HG02973 (cell line): ENCODE measurements around the gene SLC44A5.
A peak's percentile ranks its signal among the peaks of the same experiment; 100 is the strongest.
"Not testable (repeated sequence)": the region's sequence is repeated elsewhere in the genome, so short reads cannot be mapped to it uniquely, and the experiment has no call there.

ENCODE experiments used
- ATAC-seq: cut with Tn5 transposase; IDR thresholded peaks from one replicate; pipeline ENCODE4 v1.9.1; 2021; ENCODE audit warnings: moderate library complexity; ENCODE audit not compliant: unreplicated experiment

The SLC44A5 gene

DNA sequence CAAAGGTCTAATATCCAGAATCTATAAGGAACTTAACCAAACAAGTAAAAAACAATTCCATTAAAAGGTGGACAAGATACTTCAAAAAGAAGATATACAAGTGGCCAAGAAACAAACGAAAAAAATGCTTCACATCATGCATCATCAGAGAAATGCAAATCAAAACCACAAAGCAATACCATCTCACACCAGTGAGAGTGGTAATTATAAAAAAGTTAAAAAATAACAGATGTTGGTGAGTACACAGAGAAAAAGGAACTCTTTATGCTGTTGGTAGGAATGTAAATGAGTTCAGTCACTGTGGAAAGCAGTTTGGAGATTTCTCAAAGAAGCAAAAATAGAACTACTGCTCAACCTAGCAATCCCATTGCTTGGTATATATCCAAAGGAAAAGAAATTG lies 218.6 kb downstream of the SLC44A5 start:
- peak; percentile 89 for ATAC-seq

DNA sequence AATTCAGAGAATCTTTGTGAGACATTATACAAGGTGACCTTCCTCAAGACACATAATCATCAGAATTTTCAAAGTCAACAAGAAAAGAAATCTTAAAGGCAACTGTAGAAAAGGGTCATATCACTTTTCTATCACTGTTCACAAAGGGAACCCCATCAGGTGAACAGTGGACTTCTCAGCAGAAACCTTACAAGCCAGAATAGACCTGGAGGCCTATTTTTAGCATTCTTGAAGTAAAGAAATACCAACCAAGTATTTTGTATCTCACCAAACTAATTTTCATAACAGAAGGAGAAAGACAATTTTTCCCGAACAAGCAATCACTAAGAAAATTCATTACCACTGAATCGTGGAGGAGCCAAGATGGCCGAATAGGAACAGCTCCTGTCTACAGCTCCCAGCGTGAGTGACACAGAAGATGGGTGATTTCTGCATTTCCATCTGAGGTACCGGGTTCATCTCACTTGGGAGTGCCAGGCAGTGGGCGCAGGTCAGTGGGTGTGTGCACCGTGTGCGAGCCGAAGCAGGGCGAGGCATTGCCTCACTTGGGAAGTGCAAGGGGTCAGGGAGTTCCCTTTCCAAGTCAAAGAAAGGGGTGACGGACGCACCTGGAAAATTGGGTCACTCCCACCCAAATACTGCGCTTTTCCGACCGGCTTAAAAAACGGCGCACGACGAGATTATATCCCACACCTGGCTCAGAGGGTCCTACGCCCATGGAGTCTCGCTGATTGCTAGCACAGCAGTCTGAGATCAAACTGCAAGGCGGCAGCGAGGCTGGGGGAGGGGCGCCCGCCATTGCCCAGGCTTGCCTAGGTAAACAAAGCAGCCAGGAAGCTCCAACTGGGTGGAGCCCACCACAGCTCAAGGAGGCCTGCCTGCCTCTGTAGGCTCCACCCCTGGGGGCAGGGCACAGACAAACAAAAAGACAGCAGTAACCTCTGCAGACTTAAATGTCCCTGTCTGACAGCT lies 235.2 kb downstream of the SLC44A5 start:
- not testable (repeated sequence) for ATAC-seq

DNA sequence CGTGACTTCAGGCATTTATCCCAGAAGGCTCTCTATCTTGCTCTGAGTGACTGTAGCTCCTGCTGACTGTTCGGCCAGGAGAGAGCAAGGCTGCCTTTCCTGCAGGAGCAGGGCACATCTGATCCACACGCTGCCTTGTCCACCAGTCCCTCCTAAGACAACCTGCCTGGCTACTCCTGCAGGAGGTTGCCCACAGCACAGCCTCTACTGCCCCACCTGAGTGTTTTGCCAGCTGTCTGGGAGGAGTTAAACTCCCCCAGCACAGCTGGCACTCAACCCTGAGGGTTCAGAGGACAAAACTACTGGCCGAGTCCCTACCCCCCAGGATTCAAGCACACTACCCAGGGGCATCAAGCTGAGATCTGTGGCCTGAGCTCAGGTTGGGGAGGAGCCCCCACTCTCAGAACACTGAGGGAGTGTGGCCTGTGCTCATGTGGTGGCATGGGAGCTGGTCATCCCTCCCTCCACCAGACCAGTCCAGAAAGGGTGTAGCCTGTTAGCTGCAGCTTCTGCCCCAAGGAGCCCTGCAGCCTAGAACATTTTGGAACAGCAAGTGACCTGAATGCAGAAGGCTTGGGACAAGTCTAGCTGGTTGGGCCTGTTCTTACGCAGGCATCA lies 237.3 kb downstream of the SLC44A5 start:
- ATAC-seq, result no peak

DNA sequence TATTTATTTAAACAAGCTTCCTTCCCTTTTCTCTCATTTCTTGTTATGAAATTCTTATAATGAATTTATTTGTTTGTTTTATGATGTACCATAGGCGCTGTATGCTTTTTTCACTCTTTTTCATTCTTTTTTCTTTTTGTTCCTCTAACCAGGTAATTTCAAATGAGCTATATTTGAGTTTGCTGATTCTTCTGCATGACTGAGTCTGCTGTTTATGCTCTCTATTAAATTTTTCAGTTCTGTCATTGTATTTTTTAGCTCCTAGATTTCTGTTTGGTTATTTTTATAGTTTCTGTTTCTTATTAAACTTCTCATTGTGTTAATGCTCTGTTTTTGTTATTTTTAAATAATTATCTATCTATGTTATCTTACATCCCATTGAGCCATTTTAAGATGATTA lies 244.3 kb downstream of the SLC44A5 start:
- no peak for ATAC-seq

DNA sequence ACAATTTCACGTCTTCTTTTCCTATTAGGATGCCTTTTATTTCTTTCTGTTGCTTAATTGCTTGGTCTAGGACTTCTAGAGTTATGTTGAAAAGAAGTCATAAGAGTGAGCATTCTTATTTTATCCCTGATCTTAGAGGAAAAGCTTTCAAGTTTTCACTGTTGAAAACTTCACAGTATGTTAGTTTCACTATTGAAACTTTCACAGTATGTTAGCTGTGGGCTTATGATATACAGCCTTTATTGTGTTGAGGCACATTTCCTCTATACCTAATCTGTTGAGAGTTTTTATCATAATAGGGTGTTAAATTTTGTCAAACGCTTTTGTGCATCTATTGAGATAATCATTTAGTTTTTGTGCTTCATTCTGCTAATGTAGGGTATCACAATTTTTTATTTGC lies 249.7 kb downstream of the SLC44A5 start:
- no peak for ATAC-seq

DNA sequence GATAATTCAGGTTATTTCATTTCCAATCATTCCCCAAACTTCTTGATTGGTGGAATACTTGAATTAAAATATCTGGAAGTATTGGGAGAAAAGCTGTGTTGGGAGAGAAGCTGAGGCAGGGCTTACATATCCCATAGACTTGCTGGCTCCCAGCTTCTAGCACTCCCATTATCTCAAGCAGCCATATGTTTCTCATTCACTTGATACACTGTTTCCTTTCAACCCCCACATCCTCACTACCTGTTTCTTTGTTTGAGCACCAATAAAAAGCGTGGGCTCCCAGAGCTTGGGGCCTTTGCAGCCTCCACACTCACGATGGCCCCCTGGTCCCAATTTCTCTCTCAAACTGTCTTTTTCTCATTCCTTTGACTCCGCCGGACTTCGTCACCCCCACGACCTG lies 256.6 kb downstream of the SLC44A5 start:
- ATAC-seq, result not testable (repeated sequence)

DNA sequence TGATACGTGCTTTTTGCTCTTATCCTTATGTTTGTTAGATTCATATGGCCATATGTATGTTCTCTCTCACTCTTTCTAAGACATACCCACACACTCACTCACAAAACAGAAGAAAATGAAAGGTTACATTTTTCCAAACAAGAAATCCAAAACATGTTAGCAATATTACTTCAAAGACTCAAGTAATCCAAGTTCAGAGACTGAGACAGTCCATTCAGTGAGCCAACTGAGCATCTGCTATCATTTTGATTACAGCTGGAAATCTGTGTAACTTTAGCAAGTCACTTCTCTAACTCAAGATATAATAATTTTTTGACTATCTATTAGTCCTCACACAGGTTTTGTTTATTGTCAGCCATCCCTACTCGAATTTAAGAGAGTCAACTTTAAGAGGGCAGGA lies 257.9 kb downstream of the SLC44A5 start:
- ATAC-seq, result no peak

DNA sequence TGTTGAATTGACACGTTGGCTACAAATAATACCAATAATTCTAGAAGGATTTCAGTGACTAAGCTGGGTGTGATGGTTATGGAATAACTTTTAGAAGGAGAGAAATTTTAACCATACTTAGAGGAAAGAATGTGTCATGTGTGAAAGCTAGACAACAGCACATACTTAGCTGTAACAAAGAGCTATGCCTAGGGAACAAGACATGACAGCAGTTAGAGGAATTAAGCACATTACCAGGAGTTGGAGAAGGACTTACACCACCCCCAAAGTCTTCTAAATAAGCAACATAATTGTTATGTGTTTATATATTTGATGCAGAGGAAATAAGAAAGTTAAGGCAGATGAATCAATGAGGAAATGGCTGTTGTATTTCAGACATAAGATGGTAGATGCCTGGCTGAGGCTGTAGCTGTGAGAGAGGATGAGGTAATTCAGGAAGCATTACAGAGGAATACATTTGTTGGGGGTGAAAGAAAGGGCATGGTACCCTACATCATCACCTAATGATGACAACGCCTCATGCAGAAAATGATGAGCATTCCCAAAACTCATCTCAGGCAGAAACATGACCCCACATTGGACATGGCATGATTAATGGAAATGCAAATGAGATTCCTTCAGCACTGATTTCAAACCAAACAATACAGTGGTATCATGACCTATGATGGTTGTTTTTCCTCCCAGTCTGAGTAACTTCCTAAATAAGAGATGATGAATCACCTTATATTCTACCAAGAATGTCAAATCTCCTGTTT lies 265.2 kb downstream of the SLC44A5 start:
- no peak for ATAC-seq

DNA sequence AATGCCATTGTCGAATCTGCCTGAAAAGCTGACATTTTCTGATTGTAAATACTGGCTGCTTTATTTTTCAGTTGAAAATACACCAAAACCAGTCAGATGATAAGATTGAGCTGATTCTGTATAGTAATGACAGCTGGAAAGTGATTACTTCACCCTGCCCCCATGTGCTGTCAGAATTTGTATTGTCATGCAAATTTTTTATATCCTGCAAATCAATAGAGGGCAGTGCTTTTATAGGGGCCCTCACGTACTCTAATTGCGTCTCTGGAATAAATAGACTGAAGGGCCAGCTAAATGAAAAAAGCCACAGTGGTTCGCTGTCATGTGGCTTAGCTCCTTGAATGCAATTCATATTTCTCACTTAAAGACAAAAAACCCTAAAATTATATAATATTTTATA lies 268.1 kb downstream of the SLC44A5 start:
- ATAC-seq, result no peak

DNA sequence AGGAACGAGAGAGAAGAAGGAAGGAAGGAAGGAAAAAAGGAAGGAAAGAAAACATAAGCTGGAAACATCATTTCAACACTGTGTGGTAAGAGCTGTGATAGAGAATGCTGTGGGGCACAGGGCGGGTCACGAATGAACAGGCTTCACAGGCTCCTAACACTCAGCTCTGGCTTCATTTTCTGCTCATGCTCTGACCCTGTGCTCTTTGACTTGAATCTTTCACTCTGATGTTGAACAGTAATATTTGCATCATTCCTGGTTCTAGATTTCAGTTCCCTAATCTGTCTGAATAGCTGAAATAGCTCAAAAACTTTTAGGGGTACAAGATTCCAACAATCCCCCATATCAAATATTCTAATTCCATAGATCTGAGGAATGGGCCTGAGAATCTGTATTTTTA lies 269.4 kb downstream of the SLC44A5 start:
- peak; percentile 43 for ATAC-seq

DNA sequence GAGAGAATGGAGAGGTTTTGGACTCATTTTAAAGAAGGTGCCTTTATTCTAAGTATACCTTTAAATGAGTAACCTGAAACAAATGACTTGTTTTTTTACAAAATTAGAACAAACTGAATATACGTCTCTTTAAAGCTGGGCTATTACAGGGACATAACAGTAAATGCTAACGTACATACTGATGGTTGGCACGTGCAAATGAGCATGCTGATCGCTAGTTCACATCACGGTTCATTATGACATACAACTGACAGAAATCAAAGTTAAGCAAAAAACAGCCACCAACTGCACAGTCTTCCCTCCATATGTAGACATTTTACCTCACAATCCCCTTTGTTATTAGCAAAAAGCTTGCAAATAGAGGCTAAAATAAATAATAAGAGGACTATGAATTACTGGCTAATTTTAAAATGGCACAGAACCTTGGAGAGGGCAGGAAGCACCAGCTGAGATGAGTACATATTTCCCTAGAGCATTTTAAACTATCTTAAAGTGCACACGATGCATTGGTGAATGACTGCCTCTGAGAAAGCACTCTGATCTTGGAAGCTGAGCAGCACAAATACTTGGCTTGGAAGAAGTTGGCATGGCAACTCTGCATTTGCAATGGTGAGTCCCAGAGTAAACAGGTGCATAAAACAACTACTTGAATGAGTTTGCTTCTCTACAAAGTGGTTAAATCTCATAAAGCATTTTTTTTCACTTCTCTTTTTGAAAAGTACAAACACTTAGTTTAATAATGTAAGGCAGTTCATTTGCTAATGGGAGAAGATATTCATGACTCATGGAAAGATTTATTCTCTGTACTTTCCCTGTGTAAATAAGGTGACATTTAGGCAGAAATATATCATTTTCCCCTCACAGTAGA lies 272.1 kb downstream of the SLC44A5 start:
- ATAC-seq, result peak; percentile 95

DNA sequence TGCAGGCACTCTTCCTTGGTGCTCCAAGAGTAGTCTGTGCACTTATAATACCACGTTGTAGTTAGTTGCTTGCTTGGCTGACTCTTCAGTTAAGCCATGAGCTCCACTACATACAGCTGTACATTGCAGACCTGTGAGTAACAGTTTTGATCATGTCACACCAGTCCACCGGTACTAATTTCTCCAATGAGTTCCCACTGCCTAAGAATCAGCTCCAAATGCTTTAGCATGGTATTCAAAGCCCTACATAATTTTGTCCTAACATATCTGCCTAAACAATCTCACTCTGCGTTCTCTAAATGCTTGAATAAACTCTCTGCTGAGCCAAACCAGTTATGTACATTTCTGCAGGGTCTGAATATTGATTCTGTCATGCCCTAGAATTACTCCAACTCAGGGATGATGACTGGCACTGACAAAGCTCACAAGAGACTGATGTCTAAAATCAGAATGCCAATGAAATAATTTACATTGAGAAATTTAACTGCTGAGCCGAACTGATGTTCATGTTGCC lies 276.0 kb downstream of the SLC44A5 start:
- no peak for ATAC-seq

DNA sequence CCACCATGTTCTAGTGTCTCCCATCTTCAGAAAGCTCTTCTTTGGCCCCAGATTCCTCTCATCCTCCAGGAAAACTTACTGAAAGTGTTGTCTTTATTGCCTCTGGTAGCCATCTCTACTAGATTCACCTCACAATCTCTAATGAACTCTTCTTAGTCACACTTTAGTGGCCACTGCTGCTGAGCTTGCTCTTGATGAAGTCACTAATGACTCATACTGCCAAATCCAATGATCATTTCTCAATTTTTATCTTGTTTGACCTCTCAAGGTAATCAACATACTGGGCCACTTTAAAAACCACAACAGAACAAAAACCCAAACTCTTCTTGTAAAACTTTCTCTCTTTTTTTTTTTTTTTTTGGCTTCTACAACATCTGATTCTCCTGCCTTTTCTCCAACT lies 280.3 kb downstream of the SLC44A5 start:
- ATAC-seq, result peak; percentile 44

DNA sequence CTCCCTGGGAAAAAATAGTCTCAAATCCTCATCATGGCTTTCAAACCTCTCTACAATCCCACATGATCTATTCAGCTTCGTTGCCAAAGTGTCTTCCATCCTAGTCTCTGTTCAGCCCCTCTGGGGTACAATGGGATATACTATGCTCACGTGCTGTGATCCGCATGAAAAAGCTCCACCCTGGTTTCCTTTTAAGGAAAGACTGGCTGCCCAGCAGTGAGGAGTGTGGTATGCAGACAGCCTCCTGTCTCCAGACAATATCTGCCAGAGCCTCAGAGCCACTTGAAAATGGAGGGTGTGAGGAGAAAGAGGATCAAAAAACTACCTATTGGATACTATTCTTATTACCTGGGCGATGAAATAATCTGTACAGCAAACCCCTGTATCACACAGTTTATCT lies 282.2 kb downstream of the SLC44A5 start:
- ATAC-seq, result no peak

DNA sequence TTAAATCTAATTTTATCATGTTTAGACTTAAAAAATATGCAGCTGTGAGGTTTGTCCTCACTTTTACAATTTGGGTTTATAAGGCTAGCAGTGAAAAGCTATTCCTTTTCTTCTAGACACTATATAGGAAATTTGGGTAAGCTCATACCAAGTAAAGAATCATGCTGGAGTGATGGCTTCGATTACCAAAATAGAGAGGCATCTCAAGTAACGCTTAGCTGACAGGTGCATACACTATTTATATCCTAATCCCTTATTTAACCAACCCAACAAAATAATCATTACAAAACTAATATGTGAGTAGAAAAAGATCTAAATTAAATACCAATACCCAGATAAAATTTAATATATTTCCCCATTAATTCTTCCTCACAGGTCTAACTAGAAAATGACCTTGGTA lies 283.5 kb downstream of the SLC44A5 start:
- ATAC-seq, result no peak

DNA sequence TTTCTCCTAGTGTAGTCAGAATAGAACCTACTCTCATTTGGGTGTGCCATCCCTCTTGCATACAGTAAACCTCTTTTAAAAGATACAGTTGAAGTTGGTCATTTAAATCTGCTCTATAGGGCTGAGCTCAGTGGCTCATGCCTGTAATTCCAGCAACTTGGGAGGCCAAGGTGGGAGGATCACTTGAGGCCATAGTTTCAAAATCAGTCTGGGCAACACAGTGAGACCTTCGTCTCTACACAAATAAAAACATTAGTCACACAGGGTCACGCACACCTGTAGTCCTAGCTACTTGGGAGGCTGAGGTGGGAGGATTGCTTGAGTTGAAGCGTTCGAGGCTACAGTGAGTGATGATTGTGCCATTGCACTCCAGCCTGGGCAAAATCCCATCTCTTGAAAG lies 292.9 kb downstream of the SLC44A5 start:
- no peak for ATAC-seq

DNA sequence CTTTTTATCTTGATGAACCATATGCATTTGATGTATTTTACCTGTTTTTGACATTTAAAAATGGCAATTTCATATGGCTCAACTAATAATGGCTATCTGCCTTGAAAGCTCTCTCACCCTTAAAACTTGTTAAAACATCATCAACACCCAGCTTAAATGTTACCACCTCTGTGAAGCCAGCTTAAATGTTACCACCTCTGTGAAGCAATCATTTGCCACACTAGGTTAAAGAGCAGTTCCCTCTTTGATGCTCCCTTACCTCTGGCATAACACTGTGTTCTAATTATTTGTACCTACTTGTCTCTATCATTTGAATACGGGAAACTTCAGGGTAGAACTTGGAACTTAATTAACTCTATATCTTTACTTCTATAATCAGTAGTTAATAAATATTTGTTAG lies 294.7 kb downstream of the SLC44A5 start:
- ATAC-seq, result no peak

DNA sequence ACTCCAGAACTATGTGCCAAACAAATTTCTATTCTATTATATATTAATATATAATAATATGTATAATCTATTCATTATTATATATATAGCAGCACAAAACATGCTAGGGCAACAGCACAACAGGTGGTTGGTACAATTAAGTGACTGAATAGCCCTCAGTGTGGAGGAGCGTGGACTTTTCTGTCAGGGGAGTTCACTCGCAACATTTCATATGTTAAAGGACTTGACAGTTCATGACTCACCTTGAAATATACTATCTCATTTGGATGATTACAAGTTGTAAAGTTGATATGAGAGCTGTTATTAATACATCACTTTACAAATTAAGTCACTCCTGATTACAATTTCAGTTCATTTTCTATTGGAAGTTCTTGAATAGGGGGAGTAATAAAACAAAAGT lies 298.3 kb downstream of the SLC44A5 start:
- no peak for ATAC-seq

DNA sequence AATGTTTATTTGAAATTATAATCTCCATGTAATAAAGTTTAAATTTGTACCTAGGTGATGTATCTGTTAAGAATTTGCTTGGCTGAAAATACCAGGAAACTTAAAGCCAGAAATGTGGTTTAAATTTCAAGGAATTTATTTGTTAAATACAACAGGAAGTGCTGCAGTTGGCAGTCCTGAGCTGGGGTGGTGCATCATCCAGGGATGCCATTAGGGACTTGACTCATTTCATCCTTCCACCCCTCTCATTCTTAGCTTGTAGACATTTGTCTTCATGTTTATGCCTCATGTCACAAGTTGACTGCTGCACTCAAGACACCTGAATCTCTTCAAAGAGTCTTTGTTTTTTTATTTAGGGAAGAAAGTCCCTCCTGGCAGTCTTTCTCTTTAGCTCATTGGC lies 300.8 kb downstream of the SLC44A5 start:
- no peak for ATAC-seq

DNA sequence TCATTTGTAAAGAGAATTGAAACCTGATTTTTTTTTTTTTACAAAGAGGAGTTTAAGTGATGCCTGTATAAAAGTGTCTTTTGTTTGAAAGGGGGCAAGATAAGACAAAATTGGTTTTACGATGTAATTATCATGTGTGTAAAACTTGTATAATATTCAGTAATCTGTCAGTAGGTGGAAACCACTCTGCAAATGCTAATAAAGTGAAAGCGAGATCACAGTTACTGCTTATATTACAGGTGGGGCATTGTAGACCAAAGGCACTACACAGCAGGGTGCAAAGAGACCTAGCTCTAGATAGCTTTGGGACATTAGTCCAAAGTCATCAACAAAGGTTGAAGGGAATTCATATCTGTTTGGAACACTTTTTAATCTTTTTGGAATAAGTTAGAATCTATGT lies 302.5 kb downstream of the SLC44A5 start:
- ATAC-seq, result no peak
